Left lung (tissue), 10 donors: ENCODE measurements around the gene SEZ6. TPM values are rescaled to one million over a fixed set of nuclear protein-coding genes. Genes with fewer than 3 reads are reported as not detected.
A peak's percentile ranks its signal among the peaks of the same experiment; 100 is the strongest.

Experiments
- ATAC-seq: fragments of 200-7000 bp; cut with Tn5 transposase; one replicate; pipeline ENCODE4 v1.9.1; 2020; ENCODE audit warnings: moderate library complexity
- DNase-seq, 4 donors: peaks; one replicate each; pipeline ENCODE4 v3.0.0-alpha.2; 2013 to 2020
- H3K27ac ChIP-seq, 2 donors: fragments of 200-600 bp; sonication (generic) in 1 of 2; one replicate each; pipeline versions ENCODE4 v1.5.0 to v1.8.0; 2020 to 2021
- H3K27me3 ChIP-seq, 2 donors: fragments of 200-600 bp; sonication (generic) in 1 of 2; one replicate each; pipeline versions ENCODE4 v1.5.0 to v1.8.0; 2020 to 2021
- H3K36me3 ChIP-seq, 2 donors: fragments of 200-600 bp; sonication (generic) in 1 of 2; one replicate each; pipeline versions ENCODE4 v1.5.0 to v1.8.0; 2020 to 2021
- H3K4me1 ChIP-seq, 2 donors: fragments of 200-600 bp; one replicate each; pipeline ENCODE4 v1.8.0; 2021
- H3K4me3 ChIP-seq, 2 donors: fragments of 200-600 bp; sonication (generic) in 1 of 2; one replicate each; pipeline versions ENCODE4 v1.5.0 to v1.8.0; 2020 to 2021; ENCODE audit warnings: mild to moderate bottlenecking in 1 of 2
- H3K9me3 ChIP-seq, 2 donors: fragments of 200-600 bp; sonication (generic) in 1 of 2; one replicate each; pipeline versions ENCODE4 v1.5.0 to v1.8.0; 2020 to 2021
- intact Hi-C, 2 donors: fragments of 100-400 bp; cut with DNase I; formaldehyde crosslinking; loops; one replicate each; pipeline versions ENCODE4 v1.11.2 to v1.14.2; 2022
- polyA plus RNA-seq, 6 donors: library from polyadenylated mRNA; unstranded; fragments of 120-200 nt; gene quantifications; one replicate each; pipeline ENCODE4 v1.2.1, GENCODE V29; 2013; ENCODE audit not compliant: insufficient read length in 6 of 6
- total RNA-seq, 2 donors: library from RNA; stranded (reverse); fragmentation: NEBNext Ultra II Directional; extraction: Animal tissue kit (Norgen Biotek cat#: 25700); gene quantifications; one replicate each; pipeline ENCODE4 v1.2.1, GENCODE V29; 2021
- TF ChIP-seq, protein P1 (sequence below), 2 donors: fragments of 200-600 bp; sonication (generic) in 1 of 2; IDR thresholded peaks; one replicate each; pipeline versions ENCODE4 v1.5.0 to v1.8.0; 2021; ENCODE audit warnings: antibody characterized with exemption in 2 of 2
- donor health status: DM: no; HTN: yes; CAD: no.
- donor health status: DM: no; HTN: no; CAD: no.

Gene SEZ6
- total and polyA plus RNA-seq, 8 donors: 0.09 to 1.2 (median 0.81) TPM; not detected in 1

- ATAC-seq: no peak
- no peaks in the 10 kb centered on the region for H3K9me3 ChIP-seq
- TF ChIP-seq, protein P1, sequence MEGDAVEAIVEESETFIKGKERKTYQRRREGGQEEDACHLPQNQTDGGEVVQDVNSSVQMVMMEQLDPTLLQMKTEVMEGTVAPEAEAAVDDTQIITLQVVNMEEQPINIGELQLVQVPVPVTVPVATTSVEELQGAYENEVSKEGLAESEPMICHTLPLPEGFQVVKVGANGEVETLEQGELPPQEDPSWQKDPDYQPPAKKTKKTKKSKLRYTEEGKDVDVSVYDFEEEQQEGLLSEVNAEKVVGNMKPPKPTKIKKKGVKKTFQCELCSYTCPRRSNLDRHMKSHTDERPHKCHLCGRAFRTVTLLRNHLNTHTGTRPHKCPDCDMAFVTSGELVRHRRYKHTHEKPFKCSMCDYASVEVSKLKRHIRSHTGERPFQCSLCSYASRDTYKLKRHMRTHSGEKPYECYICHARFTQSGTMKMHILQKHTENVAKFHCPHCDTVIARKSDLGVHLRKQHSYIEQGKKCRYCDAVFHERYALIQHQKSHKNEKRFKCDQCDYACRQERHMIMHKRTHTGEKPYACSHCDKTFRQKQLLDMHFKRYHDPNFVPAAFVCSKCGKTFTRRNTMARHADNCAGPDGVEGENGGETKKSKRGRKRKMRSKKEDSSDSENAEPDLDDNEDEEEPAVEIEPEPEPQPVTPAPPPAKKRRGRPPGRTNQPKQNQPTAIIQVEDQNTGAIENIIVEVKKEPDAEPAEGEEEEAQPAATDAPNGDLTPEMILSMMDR (IDR thresholded peaks at IDR 0.05): no peak
- peaks cover 24 to 41% of the 10 kb centered on the region in 2 donors for H3K4me1 ChIP-seq
- H3K27me3 ChIP-seq: no peaks in the 10 kb centered on the region
- intact Hi-C loops: no loop called here
- no peak for DNase-seq
- peak overlapping the region; percentile 90 to 98 for H3K4me3 ChIP-seq
- no peaks in the 10 kb centered on the region for H3K36me3 ChIP-seq
- H3K27ac ChIP-seq: peak overlapping the region; percentile 91 to 99
Measured at GRCh38 chr17:28950752-28951427, 54.9 kb downstream of the SEZ6 start.

GRCh38 chr17:28950017-28950751 is 55.6 kb downstream of the SEZ6 start:
- Histone ChIP-seq H3K27ac (peak overlapping the region; percentile 91 to 99), H3K27me3 (no peaks in the 10 kb centered on the region), H3K4me1 (peaks cover 31 to 48% of the 10 kb centered on the region in 2 donors), H3K36me3 (no peaks in the 10 kb centered on the region), H3K9me3 (no peaks in the 10 kb centered on the region), H3K4me3 (peak overlapping the region; percentile 90 to 98)
- intact Hi-C loops: no loop called here
- TF ChIP-seq, protein P1 (IDR thresholded peaks at IDR 0.05): no peak
- DNase-seq (peak in 3 of 4 donors; percentile 57 to 88 (median 72)), ATAC-seq (no peak)

- no peaks in the 10 kb centered on the region for H3K27me3 ChIP-seq
- TF ChIP-seq, protein P1 (IDR thresholded peaks at IDR 0.05): no peak
- ATAC-seq: peak; percentile 12
- no peaks in the 10 kb centered on the region for H3K9me3 ChIP-seq
- intact Hi-C loops: no loop called here
- no peaks in the 10 kb centered on the region for H3K36me3 ChIP-seq
- peaks cover 36 to 56% of the 10 kb centered on the region in 2 donors for H3K4me1 ChIP-seq
- peak overlapping the region; percentile 90 to 98 for H3K4me3 ChIP-seq
- H3K27ac ChIP-seq: peak overlapping the region; percentile 91 to 99
- peak; percentile 65 to 93 (median 73) for DNase-seq
Measured at GRCh38 chr17:28949185-28950016, 56.4 kb downstream of the SEZ6 start.

- Histone ChIP-seq H3K36me3 (no peaks in the 10 kb centered on the region), H3K27ac (peak overlapping the region; percentile 91 to 99), H3K9me3 (no peaks in the 10 kb centered on the region), H3K4me1 (peaks cover 36 to 61% of the 10 kb centered on the region in 2 donors), H3K27me3 (no peaks in the 10 kb centered on the region), H3K4me3 (peak overlapping the region; percentile 90 to 98)
- ATAC-seq (no peak), DNase-seq (no peak)
- TF ChIP-seq, protein P1 (IDR thresholded peaks at IDR 0.05): no peak
- intact Hi-C loops: no loop called here
Measured at GRCh38 chr17:28948873-28949184, 57.0 kb downstream of the SEZ6 start.
